Transverse colon (tissue), 3 donors: ENCODE data around the gene GAB1.

Experiments used
- EP300 ChIP-seq: sonication (generic); formaldehyde crosslinking; IDR thresholded peaks from one replicate; pipeline ENCODE4 v1.6.1; 2017; ENCODE audit warnings: antibody characterized with exemption, low read depth
- TF ChIP-seq, protein P1 (sequence below), 5 experiments: fragments of 200-600 bp in 3 of 5; fragments of 450-650 bp in 2 of 5; sonication (generic) in 3 of 5; IDR thresholded peaks; 1 replicate in 2 of 5; 2 replicates in 3 of 5; pipeline ENCODE4 v1.5.1; 2016 to 2017; ENCODE audit warnings: antibody characterized with exemption in 5 of 5, inconsistent platforms in 3 of 5, mild to moderate bottlenecking in 2 of 5, moderate library complexity in 1 of 5

DNA sequence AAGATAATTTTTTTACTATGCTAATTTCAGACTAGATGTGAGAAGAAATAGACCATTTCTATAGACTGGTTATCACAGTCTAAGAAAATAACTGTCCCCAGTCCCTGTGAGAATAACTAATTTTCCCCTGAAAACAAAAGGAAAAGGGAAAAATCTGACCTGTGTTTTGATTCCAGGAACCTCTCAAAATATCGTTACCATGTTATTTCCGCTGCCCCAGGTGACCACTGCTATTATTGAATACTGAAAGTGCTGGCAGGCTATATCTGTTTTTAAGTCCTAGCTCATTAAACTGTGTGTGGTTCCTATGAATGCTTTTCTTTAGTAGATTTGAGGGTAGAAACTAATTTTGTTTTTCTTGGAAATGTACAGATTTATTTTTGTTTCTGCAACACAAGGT, 83.6 kb downstream of the GAB1 start:
- TF ChIP-seq, protein P1, sequence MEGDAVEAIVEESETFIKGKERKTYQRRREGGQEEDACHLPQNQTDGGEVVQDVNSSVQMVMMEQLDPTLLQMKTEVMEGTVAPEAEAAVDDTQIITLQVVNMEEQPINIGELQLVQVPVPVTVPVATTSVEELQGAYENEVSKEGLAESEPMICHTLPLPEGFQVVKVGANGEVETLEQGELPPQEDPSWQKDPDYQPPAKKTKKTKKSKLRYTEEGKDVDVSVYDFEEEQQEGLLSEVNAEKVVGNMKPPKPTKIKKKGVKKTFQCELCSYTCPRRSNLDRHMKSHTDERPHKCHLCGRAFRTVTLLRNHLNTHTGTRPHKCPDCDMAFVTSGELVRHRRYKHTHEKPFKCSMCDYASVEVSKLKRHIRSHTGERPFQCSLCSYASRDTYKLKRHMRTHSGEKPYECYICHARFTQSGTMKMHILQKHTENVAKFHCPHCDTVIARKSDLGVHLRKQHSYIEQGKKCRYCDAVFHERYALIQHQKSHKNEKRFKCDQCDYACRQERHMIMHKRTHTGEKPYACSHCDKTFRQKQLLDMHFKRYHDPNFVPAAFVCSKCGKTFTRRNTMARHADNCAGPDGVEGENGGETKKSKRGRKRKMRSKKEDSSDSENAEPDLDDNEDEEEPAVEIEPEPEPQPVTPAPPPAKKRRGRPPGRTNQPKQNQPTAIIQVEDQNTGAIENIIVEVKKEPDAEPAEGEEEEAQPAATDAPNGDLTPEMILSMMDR (IDR thresholded peaks at IDR 0.05) = no peak
- no peak for TF ChIP-seq EP300
